HUDEP-2 (cell line): ENCODE results near the gene MISP.
"Not testable (repeated sequence)": the region's sequence is repeated elsewhere in the genome, so short reads cannot be mapped to it uniquely, and the experiment has no call there.

ENCODE experiments used
- DNase-seq, 76 experiments: peaks; one replicate each; lab custom pipeline; 2025; ENCODE audit not compliant: unreplicated experiment in 76 of 76; lab: John Stamatoyannopoulos, UW

Gene MISP

DNA sequence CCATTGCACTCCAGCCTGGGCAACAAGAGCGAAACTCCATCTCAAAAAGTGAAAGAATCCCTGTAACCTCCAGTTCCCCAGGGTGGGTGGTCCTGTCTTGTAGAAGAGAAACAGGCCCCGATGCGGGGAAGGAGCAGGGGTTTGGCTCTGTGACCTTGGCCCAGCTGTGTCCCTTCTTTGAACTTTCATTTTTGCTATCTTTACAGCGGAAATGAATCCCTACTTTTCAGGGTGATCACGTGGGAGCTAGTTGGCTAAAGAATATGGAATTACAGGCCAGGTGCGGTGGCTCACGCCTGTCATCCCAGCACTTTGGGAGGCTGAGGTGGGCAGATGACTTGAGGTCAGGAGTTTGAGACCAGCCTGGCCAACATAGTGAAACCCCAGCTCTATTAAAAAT lies 5.8 kb upstream of the MISP start:
- DNase-seq: not testable (repeated sequence)

DNA sequence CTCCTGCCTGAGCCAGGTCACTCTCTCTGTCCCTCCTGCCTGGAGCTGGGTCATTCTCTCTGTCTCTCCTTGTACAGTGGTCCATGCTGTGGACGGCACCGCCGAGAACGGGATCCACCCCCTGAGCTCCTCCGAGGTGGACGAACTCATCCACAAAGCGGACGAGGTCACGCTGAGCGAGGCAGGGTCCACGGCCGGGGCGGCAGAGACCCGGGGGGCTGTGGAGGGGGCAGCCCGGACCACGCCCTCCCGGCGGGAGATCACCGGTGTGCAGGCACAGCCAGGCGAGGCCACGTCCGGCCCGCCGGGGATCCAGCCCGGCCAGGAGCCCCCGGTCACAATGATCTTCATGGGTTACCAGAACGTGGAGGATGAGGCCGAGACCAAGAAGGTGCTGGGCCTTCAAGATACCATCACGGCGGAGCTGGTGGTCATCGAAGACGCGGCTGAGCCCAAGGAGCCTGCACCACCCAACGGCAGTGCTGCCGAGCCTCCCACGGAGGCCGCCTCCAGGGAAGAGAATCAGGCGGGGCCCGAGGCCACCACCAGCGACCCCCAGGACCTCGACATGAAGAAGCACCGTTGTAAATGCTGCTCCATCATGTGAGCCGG lies 4.6 kb upstream of the MISP start:
- no peak for DNase-seq

DNA sequence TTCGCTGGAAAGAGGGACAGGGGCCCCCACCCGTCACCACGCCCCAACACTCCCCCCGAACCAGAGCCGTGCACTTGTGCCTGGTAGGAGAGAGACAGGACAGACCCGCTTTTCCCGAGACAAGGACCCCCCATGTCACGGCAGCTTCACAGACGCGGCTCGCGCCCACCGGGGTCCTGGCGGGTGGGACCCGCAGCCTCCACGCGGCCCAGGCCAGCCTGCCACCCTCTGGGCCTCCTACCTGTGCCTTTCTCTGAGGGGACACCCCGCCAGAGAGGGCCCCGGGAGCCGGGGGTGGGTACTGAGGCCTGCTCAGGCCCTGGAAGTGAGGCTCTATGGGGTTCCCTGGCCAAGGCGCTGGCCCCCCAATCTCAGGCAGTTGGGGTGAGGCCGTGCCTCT lies 4.0 kb upstream of the MISP start:
- DNase-seq: no peak

DNA sequence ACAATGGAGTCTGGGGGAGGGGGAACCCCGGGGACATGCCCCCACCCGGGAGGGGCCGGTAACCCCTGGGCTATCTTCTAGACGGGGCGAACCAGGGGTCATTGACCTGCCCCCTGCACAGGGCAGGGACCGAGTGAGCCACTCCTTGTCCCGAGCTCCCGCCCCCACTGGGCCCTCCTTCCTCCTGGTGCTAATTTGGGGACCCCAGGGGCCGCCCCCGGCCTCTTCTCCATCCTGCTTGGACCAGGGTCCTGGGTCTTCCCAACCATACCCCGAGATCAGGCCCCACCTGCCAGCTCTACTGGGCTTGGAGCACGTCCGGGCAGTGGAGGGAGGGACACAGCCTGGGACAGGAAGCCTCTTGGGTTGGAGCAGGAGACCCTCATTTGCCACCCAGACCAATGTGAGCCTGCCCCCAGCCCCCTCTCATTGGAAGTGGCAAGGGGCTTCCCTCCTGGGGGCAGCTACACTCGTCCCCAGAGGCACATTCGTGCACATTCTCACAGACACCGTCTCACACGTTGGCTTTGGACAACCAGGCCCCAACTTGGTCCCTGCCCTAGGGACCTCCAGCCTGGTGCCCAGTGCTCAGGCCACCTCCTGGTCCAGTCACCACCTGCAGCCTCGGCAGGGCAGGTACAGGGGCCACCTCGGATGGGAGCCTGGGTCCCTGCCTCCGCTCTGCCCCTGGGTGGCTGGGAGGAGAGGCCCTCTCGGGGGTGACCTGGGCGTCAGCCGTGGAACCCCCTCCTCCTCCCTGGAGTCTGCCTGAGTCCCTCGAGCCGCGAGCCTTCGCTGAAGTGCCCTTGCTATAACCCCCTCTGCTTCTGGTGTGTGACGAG lies 3.3 kb upstream of the MISP start:
- no peak for DNase-seq

DNA sequence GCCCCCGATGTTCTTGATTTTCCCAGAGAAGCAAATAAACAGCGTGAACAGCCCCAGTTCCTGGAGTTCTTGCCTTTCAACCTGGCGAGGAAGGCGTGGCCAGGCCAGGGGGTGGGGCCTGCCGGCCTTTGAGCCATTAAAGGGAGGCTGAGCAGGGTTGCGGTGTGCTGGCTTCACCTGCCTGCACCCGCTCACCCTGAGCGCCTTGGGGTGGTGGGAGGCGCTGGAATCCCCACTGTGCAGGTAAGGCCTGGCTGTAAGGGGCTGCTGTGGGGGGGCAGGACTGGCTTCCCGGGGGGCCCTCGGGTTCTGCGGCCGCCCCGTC lies 2.7 kb upstream of the MISP start:
- DNase-seq: no peak

DNA sequence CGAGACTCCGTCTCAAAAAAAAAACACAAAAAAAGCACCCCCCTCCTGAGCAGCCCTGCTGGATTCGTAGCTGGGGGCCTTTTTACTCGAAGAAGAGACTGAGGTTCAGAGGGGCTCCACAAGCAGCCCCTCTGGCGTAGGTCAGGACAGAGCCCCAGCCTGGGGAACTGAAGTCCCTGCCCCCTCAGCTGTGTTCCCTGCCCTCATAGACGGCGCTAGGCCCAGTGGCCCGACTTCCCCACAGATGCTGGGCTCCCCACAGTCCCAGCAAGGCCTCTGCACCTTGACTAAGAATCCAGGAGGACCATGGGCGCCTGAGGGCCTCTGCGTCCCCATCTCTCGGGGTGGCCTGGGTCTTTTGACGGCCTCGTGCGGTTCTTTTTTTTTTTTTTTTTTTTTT lies 1.1 kb upstream of the MISP start:
- DNase-seq: no peak

DNA sequence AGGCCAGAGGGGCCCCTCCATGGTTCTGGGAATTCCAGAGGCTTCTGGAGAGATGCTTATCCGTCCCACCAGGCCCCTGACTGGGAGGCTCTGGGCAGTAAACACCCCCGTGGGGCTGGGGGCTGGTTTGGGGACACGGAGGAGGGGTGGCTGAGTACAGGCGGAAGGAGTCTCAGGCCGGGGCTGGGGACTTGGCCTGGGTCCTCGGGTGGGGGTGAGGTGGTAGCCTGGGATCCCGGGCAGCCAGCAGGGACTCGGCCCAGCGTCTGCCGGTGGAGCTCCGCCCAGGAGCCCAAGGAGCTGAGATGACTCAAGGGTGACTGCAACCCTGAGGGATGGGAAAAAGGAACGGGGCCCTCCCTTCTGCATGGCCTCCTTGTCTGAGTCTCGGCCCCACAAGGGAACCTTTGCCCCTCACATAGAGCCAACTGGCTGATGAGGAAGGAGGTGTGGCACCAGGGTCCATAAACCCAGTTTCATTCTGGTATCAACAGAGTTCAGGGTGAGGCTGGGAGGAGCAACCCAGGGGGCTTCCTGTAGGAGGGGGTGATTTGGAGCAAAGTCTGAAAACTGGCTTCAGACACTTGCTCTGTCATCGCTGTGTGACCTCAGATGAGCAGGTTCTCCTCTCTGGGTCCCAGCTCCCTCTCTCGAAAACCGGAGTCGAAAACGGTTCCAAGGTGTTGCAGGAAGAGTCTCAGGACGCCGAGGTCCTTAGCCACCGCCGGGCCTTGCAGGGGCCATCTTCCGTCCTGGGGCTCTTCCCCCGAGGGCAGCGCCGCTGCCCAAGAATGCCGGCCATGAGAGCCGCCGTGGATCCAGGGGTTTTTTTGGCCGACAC lies 809 bp downstream of the MISP start:
- DNase-seq: no peak

DNA sequence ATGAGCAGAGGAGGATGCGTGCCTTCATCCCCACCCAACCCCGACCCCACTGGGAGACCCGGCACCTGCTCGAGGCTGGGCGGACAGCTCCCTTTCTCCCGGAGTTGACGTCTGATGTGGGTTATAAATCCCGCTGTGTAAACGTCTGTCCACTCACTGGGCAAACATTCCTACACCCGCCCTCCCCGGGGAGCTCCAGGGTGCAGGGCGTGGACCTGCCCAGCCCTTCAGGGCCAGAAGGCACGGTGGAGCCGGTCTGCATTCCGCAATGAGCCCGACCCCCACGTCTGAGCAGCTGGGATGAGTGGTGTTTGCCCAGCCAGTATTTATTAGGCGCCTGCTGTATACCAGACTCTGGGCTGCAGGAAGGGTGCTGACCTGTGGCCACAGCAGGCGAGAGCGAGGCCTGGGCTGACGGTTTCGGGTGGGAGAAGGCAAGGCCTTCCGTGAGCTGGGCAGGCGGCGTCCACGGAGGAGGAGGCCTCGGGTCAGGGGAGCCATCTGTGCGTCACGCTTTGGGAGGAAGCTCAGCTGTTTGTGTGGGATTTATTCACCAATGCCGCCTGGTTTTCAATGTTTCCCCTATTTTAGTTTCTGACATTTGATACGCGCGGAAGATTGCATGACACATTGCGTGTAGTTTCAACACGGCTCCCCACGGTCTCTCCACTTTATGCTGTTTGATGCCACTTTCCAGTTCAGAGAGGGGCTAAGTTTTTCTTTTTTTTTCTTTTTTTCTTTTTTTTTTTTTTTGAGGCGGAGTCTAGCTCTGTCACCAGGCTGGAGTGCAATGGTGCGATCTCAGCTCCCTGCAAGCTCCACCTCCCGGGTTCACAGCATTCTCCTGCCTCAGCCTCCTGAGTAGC lies 2.0 kb downstream of the MISP start:
- DNase-seq: no peak

DNA sequence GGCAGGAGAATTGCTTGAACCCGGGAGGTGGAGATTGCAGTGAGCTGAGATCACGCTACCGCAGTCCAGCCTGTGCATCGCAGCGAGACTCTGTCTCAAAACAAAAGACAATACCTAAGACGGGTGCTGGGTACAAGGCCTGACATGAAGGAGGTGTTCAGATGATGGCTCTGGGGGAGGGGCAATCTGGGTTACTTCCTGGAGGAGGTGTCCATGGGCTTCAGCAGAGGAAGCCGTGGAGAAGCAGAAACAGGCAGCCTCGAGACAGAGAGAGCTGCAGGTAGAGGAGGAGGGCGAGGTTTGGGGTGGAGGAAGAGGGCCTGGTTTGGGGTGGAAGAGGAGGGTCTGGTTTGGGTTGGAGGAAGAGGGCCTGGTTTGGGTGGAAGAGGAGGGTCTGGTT lies 3.6 kb downstream of the MISP start:
- DNase-seq: no peak

DNA sequence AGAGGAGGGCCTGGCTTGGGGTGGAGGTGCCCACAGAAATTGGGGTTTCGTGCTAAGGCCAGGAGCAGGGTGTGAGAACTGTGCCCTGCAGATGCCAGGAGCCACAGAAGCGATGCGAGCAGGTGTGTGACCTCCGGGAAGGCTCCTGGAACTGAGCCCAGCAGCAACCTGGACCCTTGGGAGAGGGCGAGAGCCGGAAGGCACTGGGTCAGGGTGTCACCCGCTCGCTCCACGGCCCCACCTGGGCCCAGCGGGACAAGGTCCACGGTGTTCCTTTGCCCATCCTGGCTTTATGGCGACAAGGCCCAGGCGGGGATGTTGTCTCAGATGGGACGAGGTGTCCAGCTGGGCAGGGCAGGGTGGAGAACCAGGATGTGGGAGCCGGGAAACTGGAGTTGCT lies 4.2 kb downstream of the MISP start:
- DNase-seq: no peak

DNA sequence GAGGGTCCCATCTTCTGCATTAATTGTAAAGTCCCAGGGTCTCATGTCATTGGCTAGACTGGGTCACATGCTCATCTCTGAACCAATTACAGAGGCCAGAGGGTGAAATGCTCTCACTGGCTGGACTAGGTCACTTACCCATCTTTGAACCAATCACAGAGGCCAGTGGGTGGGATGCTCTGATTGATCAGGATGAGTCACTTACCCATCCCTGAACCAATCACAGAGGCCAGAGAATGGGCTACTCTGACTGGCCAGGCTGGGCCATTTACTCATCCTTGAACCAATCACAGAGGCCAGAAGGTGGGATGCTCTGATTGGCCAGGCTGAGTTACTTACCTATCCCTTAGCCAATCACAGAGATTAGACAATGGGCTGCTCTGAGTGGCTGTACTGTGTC lies 5.3 kb downstream of the MISP start:
- DNase-seq: peak in 26 of 76 experiments; percentile 5 to 53 (median 26)

DNA sequence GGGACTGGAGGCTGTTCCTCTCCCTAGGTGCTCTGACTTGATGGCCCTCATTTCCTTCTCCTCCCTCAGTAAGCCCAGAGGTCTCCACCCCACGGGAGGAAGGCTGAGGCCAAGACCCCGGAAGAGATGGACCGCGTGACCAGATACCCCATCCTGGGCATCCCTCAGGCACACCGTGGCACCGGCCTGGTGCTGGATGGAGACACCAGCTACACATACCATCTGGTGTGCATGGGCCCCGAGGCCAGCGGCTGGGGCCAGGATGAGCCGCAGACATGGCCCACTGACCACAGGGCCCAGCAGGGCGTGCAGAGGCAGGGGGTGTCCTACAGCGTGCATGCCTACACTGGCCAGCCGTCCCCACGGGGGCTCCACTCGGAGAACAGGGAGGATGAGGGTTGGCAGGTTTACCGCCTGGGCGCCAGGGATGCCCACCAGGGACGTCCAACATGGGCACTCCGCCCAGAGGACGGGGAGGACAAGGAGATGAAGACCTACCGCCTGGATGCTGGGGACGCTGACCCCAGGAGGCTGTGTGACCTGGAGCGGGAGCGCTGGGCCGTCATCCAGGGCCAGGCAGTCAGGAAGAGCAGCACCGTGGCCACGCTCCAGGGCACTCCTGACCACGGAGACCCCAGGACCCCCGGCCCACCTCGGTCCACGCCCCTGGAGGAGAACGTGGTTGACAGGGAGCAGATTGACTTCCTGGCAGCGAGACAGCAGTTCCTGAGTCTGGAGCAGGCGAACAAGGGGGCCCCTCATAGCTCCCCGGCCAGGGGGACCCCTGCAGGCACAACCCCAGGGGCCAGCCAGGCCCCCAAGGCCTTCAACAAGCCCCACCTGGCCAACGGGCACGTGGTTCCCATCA lies 6.1 kb downstream of the MISP start:
- DNase-seq: no peak

DNA sequence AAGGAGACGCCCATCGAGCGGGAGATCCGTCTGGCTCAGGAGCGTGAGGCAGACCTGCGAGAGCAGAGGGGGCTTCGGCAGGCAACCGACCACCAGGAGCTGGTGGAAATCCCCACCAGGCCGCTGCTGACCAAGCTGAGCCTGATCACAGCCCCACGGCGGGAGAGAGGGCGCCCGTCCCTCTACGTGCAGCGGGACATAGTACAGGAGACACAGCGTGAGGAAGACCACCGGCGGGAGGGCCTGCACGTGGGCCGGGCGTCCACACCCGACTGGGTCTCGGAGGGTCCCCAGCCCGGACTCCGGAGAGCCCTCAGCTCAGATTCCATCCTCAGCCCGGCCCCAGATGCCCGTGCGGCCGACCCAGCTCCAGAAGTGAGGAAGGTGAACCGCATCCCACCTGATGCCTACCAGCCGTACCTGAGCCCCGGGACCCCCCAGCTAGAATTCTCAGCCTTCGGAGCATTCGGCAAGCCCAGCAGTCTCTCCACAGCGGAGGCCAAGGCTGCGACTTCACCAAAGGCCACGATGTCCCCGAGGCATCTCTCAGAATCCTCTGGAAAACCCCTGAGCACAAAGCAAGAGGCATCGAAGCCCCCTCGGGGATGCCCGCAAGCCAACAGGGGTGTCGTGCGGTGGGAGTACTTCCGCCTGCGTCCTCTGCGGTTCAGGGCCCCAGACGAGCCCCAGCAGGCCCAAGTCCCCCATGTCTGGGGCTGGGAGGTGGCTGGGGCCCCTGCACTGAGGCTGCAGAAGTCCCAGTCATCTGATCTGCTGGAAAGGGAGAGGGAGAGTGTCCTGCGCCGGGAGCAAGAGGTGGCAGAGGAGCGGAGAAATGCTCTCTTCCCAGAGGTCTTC lies 7.1 kb downstream of the MISP start:
- DNase-seq: no peak

DNA sequence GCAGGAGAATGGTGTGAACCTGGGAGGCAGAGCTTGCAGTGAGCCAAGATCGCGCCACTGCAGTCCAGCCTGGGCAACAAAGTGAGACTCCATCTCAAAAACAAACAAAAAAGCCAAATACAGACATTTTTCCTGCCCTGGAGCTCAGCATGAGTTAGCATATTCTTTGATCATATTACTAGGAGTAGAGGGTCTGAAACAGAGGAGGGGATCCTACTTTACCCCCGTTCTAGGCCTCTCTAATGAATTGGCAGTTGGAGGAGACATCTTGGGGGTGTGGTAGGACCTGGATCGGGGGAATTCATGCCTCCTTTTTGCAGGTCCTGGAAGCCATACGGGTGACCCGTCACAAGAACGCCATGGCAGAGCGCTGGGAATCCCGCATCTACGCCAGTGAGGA lies 12.3 kb downstream of the MISP start:
- no peak for DNase-seq

DNA sequence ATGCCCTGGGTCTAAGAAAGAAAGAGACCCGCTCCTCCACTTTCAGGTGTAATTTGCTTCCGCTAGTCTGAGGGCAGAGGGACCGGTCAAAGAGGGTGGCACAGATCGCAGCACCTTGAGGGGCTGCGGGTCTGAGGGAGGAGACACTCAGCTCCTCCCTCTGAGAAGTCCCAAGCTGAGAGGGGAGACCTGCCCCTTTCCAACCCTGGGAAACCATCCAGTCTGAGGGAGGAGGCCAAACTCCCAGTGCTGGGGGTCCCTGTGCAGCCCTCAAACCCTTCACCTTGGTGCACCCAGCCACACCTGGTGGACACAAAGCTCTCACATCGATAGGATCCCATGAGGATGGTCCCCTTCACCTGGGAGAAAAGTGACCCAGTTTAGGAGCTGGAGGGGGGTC lies 13.0 kb downstream of the MISP start:
- no peak for DNase-seq

DNA sequence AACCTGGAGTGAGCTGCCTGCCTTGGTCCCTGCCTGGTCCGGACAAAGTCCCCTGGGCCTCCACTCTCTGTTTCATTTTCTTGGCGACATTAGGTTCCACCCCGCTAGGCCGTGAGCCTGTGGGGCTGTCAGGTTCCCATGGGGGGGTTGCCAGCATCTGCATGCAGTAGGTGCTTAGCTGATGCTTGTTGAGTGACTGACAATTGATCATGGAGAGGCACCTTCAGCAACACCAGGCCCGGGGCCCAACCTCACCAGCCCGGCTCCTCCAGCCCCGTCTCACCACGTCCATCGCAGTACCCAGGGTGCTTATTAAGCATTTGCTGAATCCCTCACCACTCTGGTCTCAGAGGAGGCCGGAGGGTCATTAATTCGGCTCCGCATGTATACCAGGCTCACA lies 13.4 kb downstream of the MISP start:
- no peak for DNase-seq

DNA sequence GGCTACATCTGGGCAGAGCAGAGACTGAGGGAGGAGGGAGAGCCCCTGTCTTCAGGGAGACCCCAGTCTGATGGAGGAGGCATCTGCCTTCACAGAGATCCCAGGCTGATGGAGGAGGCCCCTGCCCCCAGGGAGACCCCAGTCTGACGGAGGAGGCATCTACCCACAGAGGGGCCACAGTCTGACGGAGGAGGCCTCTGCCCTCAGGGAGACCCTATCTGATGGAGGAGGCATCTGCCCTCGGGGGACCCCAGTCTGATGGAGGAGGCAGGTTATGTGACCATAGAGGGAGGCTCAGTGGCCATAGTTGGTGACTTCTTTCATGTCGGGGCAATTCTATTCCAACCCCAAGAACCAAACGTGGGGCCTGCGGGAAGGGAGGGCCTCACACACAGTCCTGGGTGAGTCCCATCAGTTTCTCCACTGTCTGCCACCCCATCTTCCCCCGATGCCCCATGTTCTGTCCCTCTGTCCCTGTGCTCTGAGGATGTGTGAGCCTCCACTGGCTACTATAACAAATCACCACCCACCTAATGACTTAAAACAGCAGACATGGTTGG lies 14.3 kb downstream of the MISP start:
- no peak for DNase-seq

DNA sequence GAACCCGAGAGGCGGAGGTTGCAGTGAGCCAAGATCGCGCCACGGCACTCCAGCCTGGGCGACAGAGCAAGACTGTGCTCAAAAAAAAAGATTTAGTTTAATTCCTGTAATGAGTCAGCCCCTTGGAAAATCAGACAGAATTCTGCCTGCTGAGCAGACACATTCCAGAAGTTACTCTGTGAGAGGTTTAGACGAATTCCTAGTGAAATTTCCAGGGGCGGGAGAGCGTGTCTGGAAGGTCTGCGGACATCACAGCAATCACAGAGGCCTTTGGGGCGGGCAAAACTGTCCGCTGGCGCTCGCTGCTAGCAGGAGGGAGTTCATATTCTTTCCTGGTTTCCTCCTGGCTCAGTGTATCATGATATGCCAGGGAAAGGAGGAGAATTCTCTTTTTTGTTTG lies 17.5 kb downstream of the MISP start:
- no peak for DNase-seq

DNA sequence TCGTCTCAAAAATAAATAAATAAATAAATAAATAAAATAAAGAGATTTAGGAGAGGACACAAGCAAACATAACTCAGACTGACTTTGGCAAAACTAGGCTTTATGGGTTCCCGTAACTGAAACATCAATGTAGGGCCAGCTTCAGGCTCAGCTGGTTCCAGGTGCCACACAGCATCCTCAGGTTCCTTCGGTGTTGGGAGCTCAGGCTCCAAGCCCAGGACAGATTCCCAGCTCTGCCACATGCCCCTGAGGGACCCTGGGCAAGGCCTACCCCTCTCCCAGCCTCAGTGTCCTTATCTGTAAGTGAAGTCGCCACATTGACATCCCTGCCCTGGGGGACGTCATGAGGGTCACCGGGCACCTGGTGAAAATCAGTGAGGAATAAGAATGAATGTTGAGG lies 18.7 kb downstream of the MISP start:
- DNase-seq: no peak
